Femur (tissue), 1 donor: ENCODE results near the gene CDH4.

Source experiments
- DNase-seq: peaks from one replicate; pipeline ENCODE4 v3.0.0-alpha.2; 2017

CDH4 gene

GRCh38 chr20:61859767-61860166 is 607.7 kb downstream of the CDH4 start:
- DNase-seq = no peak

GRCh38 chr20:61860260-61860987 is 608.4 kb downstream of the CDH4 start:
- no peak for DNase-seq

GRCh38 chr20:61861054-61861841 is 609.2 kb downstream of the CDH4 start:
- no peak for DNase-seq

GRCh38 chr20:61861858-61862257 is 609.8 kb downstream of the CDH4 start:
- no peak for DNase-seq

GRCh38 chr20:61862881-61863280 is 610.8 kb downstream of the CDH4 start:
- no peak for DNase-seq

- no peak for DNase-seq
Measured at GRCh38 chr20:61864481-61864880, 612.4 kb downstream of the CDH4 start.

- no peak for DNase-seq
Measured at GRCh38 chr20:61865353-61865752, 613.3 kb downstream of the CDH4 start.

GRCh38 chr20:61866165-61866564 is 614.1 kb downstream of the CDH4 start:
- no peak for DNase-seq

GRCh38 chr20:61868006-61868405 is 615.9 kb downstream of the CDH4 start:
- no peak for DNase-seq

GRCh38 chr20:61868466-61869090 is 616.5 kb downstream of the CDH4 start:
- DNase-seq = no peak

- no peak for DNase-seq
Measured at GRCh38 chr20:61869750-61870507, 617.9 kb downstream of the CDH4 start.

GRCh38 chr20:61871160-61871559 is 619.1 kb downstream of the CDH4 start:
- DNase-seq = no peak

- no peak for DNase-seq
Measured at GRCh38 chr20:61871913-61872312, 619.9 kb downstream of the CDH4 start.

GRCh38 chr20:61872371-61872900 is 620.4 kb downstream of the CDH4 start:
- DNase-seq = no peak

- no peak for DNase-seq
Measured at GRCh38 chr20:61873651-61874420, 621.8 kb downstream of the CDH4 start.

GRCh38 chr20:61874421-61875068 is 622.5 kb downstream of the CDH4 start:
- DNase-seq = no peak

GRCh38 chr20:61875221-61875885 is 623.3 kb downstream of the CDH4 start:
- no peak for DNase-seq

GRCh38 chr20:61875996-61876395 is 623.9 kb downstream of the CDH4 start:
- no peak for DNase-seq

- no peak for DNase-seq
Measured at GRCh38 chr20:61876952-61877728, 625.1 kb downstream of the CDH4 start.
